RWPE2 (cell line): Measurements from ENCODE around the gene SMARCD2.
A peak's percentile ranks its signal among the peaks of the same experiment; 100 is the strongest.

Experiments
- ATAC-seq: fragments of 200-7000 bp; cut with Tn5 transposase; 3 replicates; pipeline ENCODE4 v1.9.1; 2021; ENCODE audit warnings: low read depth
- DNase-seq: peaks from one replicate; pipeline ENCODE4 v3.0.0-alpha.2; 2020; ENCODE audit warnings: low spot score
- H3K27ac ChIP-seq: fragments of 450-650 bp; 2 replicates; pipeline ENCODE4 v1.5.1; 2017; ENCODE audit warnings: mild to moderate bottlenecking; ENCODE audit not compliant: poor library complexity, severe bottlenecking
- H3K27me3 ChIP-seq: fragments of 250-450 bp; sonication (Bioruptor Pico); 2 replicates; pipeline ENCODE4 v1.5.1; 2021; ENCODE audit warnings: mild to moderate bottlenecking, moderate library complexity; ENCODE audit not compliant: insufficient read depth, poor library complexity, severe bottlenecking
- H3K36me3 ChIP-seq: fragments of 250-450 bp; sonication (Bioruptor Pico); 2 replicates; pipeline ENCODE4 v1.5.1; 2020; ENCODE audit warnings: low read depth, mild to moderate bottlenecking, moderate library complexity
- H3K4me1 ChIP-seq: fragments of 250-450 bp; sonication (Bioruptor Pico); 2 replicates; pipeline ENCODE4 v1.5.1; 2021; ENCODE audit warnings: mild to moderate bottlenecking, moderate library complexity; ENCODE audit not compliant: insufficient read depth, poor library complexity, severe bottlenecking
- H3K4me3 ChIP-seq: fragments of 250-450 bp; sonication (Bioruptor Pico); 2 replicates; pipeline ENCODE4 v1.5.1; 2021; ENCODE audit warnings: mild to moderate bottlenecking, moderate library complexity; ENCODE audit not compliant: severe bottlenecking
- H3K9me3 ChIP-seq: fragments of 250-450 bp; sonication (Bioruptor Pico); 2 replicates; pipeline ENCODE4 v1.5.1; 2021; ENCODE audit warnings: mild to moderate bottlenecking, moderate library complexity; ENCODE audit not compliant: severe bottlenecking
- TF ChIP-seq, protein P1 (sequence below): fragments of 450-650 bp; IDR thresholded peaks from one replicate; pipeline ENCODE4 v1.5.1; 2017; ENCODE audit warnings: mild to moderate bottlenecking, moderate library complexity; ENCODE audit not compliant: poor library complexity, severe bottlenecking

Gene SMARCD2

DNA sequence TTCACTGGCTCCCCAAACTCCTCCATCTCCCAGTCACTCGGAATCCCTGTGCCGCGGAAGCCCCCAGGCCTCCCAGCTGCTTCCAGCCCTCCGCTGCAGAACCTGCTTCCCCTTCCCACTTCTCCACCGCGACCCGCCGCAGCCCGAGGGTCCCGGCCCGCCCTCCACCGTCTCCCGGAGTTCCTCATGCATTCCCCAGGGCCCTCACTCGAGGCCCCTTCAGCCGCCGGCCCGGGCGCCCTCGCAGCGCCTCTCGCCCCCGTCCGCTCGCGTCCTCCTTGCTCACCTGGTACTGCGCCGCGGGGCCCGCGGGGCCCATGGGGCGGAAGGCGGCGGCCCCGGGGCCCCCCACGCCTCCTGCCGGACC, 329 bp downstream of the SMARCD2 start:
- peak; percentile 3; the same call in 2 of the 3 replicates for ATAC-seq
- H3K36me3 ChIP-seq, result no peaks in the 10 kb centered on the region
- TF ChIP-seq, protein P1, sequence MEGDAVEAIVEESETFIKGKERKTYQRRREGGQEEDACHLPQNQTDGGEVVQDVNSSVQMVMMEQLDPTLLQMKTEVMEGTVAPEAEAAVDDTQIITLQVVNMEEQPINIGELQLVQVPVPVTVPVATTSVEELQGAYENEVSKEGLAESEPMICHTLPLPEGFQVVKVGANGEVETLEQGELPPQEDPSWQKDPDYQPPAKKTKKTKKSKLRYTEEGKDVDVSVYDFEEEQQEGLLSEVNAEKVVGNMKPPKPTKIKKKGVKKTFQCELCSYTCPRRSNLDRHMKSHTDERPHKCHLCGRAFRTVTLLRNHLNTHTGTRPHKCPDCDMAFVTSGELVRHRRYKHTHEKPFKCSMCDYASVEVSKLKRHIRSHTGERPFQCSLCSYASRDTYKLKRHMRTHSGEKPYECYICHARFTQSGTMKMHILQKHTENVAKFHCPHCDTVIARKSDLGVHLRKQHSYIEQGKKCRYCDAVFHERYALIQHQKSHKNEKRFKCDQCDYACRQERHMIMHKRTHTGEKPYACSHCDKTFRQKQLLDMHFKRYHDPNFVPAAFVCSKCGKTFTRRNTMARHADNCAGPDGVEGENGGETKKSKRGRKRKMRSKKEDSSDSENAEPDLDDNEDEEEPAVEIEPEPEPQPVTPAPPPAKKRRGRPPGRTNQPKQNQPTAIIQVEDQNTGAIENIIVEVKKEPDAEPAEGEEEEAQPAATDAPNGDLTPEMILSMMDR, result no peak

GRCh38 chr17:63841350-63842172, 924 bp downstream of the SMARCD2 start:
- H3K4me1 ChIP-seq, result peaks cover 30% of the 10 kb centered on the region
- H3K27ac ChIP-seq, result peak overlapping the region; percentile 69
- ATAC-seq (peak; percentile 26), DNase-seq (no peak)
- peak overlapping the region; percentile 95 for H3K4me3 ChIP-seq
- peaks cover 5% of the 10 kb centered on the region for H3K36me3 ChIP-seq
- no peaks in the 10 kb centered on the region for H3K27me3 ChIP-seq
- H3K9me3 ChIP-seq, result no peaks in the 10 kb centered on the region
- TF ChIP-seq, protein P1, result no peak

More for the DNA sequence above, 329 bp downstream of the SMARCD2 start:
- H3K27ac ChIP-seq, result peak overlapping the region; percentile 69
- no peaks in the 10 kb centered on the region for H3K9me3 ChIP-seq
- DNase-seq, result no peak
- no peaks in the 10 kb centered on the region for H3K27me3 ChIP-seq
- H3K4me1 ChIP-seq, result peaks cover 30% of the 10 kb centered on the region
- peak overlapping the region; percentile 95 for H3K4me3 ChIP-seq

- DNase-seq (no peak), ATAC-seq (no peak)
- H3K36me3 ChIP-seq, result peaks cover 12% of the 10 kb centered on the region
- H3K4me3 ChIP-seq, result peak overlapping the region; percentile 95
- peaks cover 30% of the 10 kb centered on the region for H3K4me1 ChIP-seq
- no peaks in the 10 kb centered on the region for H3K27me3 ChIP-seq
- no peaks in the 10 kb centered on the region for H3K9me3 ChIP-seq
- peak overlapping the region; percentile 69 for H3K27ac ChIP-seq
- TF ChIP-seq, protein P1, result no peak
Measured at GRCh38 chr17:63840591-63841349, 1.7 kb downstream of the SMARCD2 start.

GRCh38 chr17:63838631-63839171, 3.8 kb downstream of the SMARCD2 start:
- Histone ChIP-seq H3K27me3 (no peaks in the 10 kb centered on the region), H3K36me3 (peaks cover 32% of the 10 kb centered on the region), H3K4me1 (peaks cover 30% of the 10 kb centered on the region), H3K27ac (peak overlapping the region; percentile 69), H3K9me3 (no peaks in the 10 kb centered on the region), H3K4me3 (no peak overlapping the region)
- peak; percentile 11; the same call in 1 of the 3 replicates for ATAC-seq
- TF ChIP-seq, protein P1, result no peak
- DNase-seq, result peak; percentile 82
